Uterus (tissue), 4 donors: Measurements from ENCODE around the gene MEF2A. TPM values are rescaled to one million over a fixed set of nuclear protein-coding genes. Genes with fewer than 3 reads are reported as not detected.

Experiments used
- DNase-seq, 2 donors: peaks; one replicate each; pipeline ENCODE4 v3.0.0-alpha.2; 2019 to 2020
- H3K27ac ChIP-seq, 2 donors: fragments of 200-600 bp; sonication (generic); 1 replicate in 1 of 2; 2 replicates in 1 of 2; pipeline ENCODE4 v1.5.1; 2016 to 2018
- H3K27me3 ChIP-seq, 2 donors: fragments of 200-600 bp; sonication (generic); one replicate each; pipeline ENCODE4 v1.5.1; 2018 to 2019; ENCODE audit warnings: control low read depth in 1 of 2
- H3K36me3 ChIP-seq, 2 donors: fragments of 200-600 bp; sonication (generic); one replicate each; pipeline ENCODE4 v1.5.1; 2019; ENCODE audit warnings: control low read depth in 1 of 2
- H3K4me1 ChIP-seq, 2 donors: fragments of 200-600 bp; sonication (generic); one replicate each; pipeline ENCODE4 v1.5.1; 2018 to 2019; ENCODE audit warnings: control low read depth in 1 of 2
- H3K4me3 ChIP-seq, 2 donors: fragments of 200-600 bp; sonication (generic); 1 replicate in 1 of 2; 2 replicates in 1 of 2; pipeline ENCODE4 v1.5.1; 2018 to 2019; ENCODE audit warnings: mild to moderate bottlenecking in 1 of 2
- H3K9me3 ChIP-seq, 2 donors: fragments of 200-600 bp; sonication (generic); one replicate each; pipeline ENCODE4 v1.5.1; 2019; ENCODE audit warnings: control low read depth in 1 of 2
- POLR2A ChIP-seq, 2 donors: fragments of 450-650 bp; IDR thresholded peaks; one replicate each; pipeline ENCODE4 v1.6.1; 2016; ENCODE audit warnings: antibody characterized with exemption in 2 of 2, mild to moderate bottlenecking in 1 of 2, moderate library complexity in 1 of 2
- intact Hi-C: fragments of 100-400 bp; cut with DNase I; formaldehyde crosslinking; loops from one replicate; pipeline ENCODE4 v1.15.1; 2023; ENCODE audit warnings: low total_unique reads
- small RNA-seq: library from RNA; depleted of rRNA; stranded (forward); fragments of <200 nt; gene quantifications from one replicate; pipeline ENCODE3, GENCODE V24; 2016
- total RNA-seq, 4 donors: library from RNA; depleted of rRNA in 3 of 4; stranded (reverse); fragments of >200 nt in 3 of 4; gene quantifications; one replicate each; pipeline versions ENCODE4 v1.1.0 to v1.2.4, GENCODE V29; 2014 to 2023
- TF ChIP-seq, protein P1 (sequence below), 4 experiments: fragments of 200-600 bp in 2 of 4; fragments of 450-650 bp in 2 of 4; sonication (generic) in 2 of 4; IDR thresholded peaks; one replicate each; pipeline ENCODE4 v1.5.1; 2016 to 2019; ENCODE audit warnings: antibody characterized with exemption in 4 of 4, mild to moderate bottlenecking in 2 of 4, moderate library complexity in 1 of 4
- donor health status: DM: yes; HTN: yes; CAD: no.

Gene MEF2A
- total RNA-seq, 4 donors from 2014 or later = 78.6 to 138 (median 105) TPM

DNA sequence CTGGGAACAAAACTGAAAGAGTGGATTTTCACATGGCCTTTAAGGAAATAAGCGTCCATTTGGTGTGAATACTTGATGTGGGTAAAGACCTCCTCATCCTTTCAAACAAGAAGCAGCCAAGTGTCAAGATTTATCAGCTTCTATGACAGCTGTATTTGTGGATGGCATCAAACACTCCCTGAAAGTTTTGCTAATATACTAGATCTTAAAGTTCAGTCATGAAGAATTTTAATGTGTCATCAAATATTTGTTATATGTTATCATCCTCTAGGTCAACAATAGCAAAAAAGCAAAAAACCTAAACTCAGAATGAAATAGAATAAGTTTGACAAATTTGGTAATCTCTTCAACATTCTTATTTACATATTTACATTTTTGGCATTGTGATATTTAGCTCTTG, 196.5 kb downstream of the MEF2A start:
- DNase-seq = no peak
- intact Hi-C loops = no loop called here
- Histone ChIP-seq H3K9me3 (no peaks in the 10 kb centered on the region), H3K4me3 (no peak overlapping the region), H3K27ac (no peak overlapping the region), H3K27me3 (no peaks in the 10 kb centered on the region), H3K36me3 (no peaks in the 10 kb centered on the region), H3K4me1 (no peaks in the 10 kb centered on the region)
- TF ChIP-seq, protein P1, sequence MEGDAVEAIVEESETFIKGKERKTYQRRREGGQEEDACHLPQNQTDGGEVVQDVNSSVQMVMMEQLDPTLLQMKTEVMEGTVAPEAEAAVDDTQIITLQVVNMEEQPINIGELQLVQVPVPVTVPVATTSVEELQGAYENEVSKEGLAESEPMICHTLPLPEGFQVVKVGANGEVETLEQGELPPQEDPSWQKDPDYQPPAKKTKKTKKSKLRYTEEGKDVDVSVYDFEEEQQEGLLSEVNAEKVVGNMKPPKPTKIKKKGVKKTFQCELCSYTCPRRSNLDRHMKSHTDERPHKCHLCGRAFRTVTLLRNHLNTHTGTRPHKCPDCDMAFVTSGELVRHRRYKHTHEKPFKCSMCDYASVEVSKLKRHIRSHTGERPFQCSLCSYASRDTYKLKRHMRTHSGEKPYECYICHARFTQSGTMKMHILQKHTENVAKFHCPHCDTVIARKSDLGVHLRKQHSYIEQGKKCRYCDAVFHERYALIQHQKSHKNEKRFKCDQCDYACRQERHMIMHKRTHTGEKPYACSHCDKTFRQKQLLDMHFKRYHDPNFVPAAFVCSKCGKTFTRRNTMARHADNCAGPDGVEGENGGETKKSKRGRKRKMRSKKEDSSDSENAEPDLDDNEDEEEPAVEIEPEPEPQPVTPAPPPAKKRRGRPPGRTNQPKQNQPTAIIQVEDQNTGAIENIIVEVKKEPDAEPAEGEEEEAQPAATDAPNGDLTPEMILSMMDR (IDR thresholded peaks at IDR 0.05) = no peak
- TF ChIP-seq POLR2A (IDR thresholded peaks at IDR 0.05) = no peak

DNA sequence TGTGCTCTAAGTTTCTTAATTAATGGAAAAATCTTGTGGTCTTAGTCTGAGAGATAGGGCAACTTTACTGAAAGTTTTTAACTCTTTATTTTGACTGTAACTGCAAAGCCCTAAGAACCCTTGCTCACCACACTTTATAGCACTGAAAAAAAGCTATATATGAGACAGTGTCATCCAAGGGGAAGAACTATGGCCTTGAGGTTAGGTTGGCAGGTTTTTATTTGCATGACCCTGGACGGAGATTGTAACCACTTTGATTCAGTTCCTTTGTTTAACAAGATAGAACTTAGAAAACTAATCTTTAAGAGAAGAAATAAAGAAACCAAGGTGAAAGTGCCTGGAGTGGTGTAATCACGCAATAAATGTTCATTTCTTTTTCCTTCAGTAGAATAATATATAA, 198.0 kb downstream of the MEF2A start:
- intact Hi-C loops = no loop called here

DNA sequence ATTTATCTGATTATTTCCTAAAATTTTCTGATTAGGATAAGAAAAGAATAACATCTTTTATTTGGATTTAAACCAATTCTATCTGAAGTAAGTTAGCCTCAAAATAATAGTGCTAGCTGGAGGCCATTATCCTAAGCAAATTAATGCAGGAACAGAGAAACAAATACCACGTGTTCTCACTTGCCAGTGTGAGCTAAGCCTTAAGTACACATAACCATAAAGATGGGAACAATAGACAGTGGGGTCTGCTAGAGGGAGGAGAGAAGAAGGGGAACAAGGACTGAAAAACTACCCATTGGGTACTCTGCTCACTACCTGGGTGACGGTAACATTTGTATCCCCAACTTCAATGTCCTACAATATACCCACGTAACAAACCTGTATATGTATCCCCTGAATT, 198.7 kb downstream of the MEF2A start:
- no peaks in the 10 kb centered on the region for H3K36me3 ChIP-seq
- H3K9me3 ChIP-seq = no peaks in the 10 kb centered on the region
- H3K27me3 ChIP-seq = no peaks in the 10 kb centered on the region
- TF ChIP-seq, protein P1 (IDR thresholded peaks at IDR 0.05) = no peak
- no peak for TF ChIP-seq POLR2A (IDR thresholded peaks at IDR 0.05)
- H3K4me3 ChIP-seq = no peak overlapping the region
- no peak overlapping the region for H3K27ac ChIP-seq
- DNase-seq = no peak
- no peaks in the 10 kb centered on the region for H3K4me1 ChIP-seq
- intact Hi-C loops = no loop called here

More for the DNA sequence above, 198.0 kb downstream of the MEF2A start:
- H3K36me3 ChIP-seq = no peaks in the 10 kb centered on the region
- H3K4me3 ChIP-seq = no peak overlapping the region
- no peaks in the 10 kb centered on the region for H3K4me1 ChIP-seq
- DNase-seq = no peak
- no peaks in the 10 kb centered on the region for H3K27me3 ChIP-seq
- no peaks in the 10 kb centered on the region for H3K9me3 ChIP-seq
- no peak for TF ChIP-seq POLR2A (IDR thresholded peaks at IDR 0.05)
- TF ChIP-seq, protein P1 (IDR thresholded peaks at IDR 0.05) = no peak
- H3K27ac ChIP-seq = no peak overlapping the region

Small RNAs within 50 kb of the gene (small RNA-seq; reads per million reads assigned to genes)
- not detected for gene RF00019

Other genes starting within 250 kb of the MEF2A start
- 10 to 100 TPM in 2 of 4 donors, 1 to 10 TPM in 2; 6.5 to 26.8 (median 13.3) TPM for gene LYSMD4, start 167.5 kb downstream of the MEF2A start, total RNA-seq